Neural cell (in vitro differentiated cells): Measurements from ENCODE around the gene NHLH1. TPM values are rescaled to one million over a fixed set of nuclear protein-coding genes. Genes with fewer than 3 reads are reported as not detected.

Source experiments
- H2AFZ ChIP-seq: fragments of 200-600, 300-800 bp; sonication (generic), shearing (Covaris generic); 2 replicates; pipeline ENCODE4 v1.6.0; 2014; ENCODE audit warnings: low read depth, mild to moderate bottlenecking, antibody characterized with exemption, low read length, moderate library complexity
- H3F3A ChIP-seq: fragments of 200-600 bp; shearing (Covaris generic); 2 replicates; pipeline ENCODE4 v1.6.1; 2016; ENCODE audit warnings: mild to moderate bottlenecking, moderate library complexity, mixed read lengths, antibody characterized with exemption, low read length; ENCODE audit not compliant: insufficient read depth, poor library complexity, severe bottlenecking
- H3K27ac ChIP-seq: fragments of 200-600, 300-800 bp; sonication (generic), shearing (Covaris generic); 2 replicates; pipeline ENCODE4 v1.5.1; 2014; ENCODE audit warnings: mild to moderate bottlenecking, low read length, moderate library complexity
- H3K27me3 ChIP-seq: fragments of 300-800, 200-600 bp; sonication (generic), shearing (Covaris generic); 2 replicates; pipeline ENCODE4 v1.6.0; 2014; ENCODE audit warnings: mild to moderate bottlenecking, low read depth, low read length, moderate library complexity; ENCODE audit not compliant: insufficient read depth
- H3K36me3 ChIP-seq: fragments of 300-800, 200-600 bp; sonication (generic), shearing (Covaris generic); 2 replicates; pipeline ENCODE4 v1.5.1; 2014; ENCODE audit warnings: mild to moderate bottlenecking, antibody characterized with exemption, low read length, moderate library complexity; ENCODE audit not compliant: insufficient read depth
- H3K4me2 ChIP-seq: fragments of 300-800, 200-600 bp; sonication (generic), shearing (Covaris generic); 2 replicates; pipeline ENCODE4 v1.6.0; 2014; ENCODE audit warnings: mild to moderate bottlenecking, low read length
- H3K4me3 ChIP-seq: fragments of 300-800, 200-600 bp; sonication (generic), shearing (Covaris generic); 2 replicates; pipeline ENCODE4 v1.5.1; 2014; ENCODE audit warnings: mild to moderate bottlenecking, low read length, moderate library complexity
- H3K79me2 ChIP-seq: fragments of 200-600 bp; shearing (Covaris generic); replicated peaks from 2 replicates; pipeline ENCODE4 v1.6.0; 2014; ENCODE audit warnings: mild to moderate bottlenecking, low read length, moderate library complexity; ENCODE audit not compliant: insufficient read depth
- H3K9ac ChIP-seq: fragments of 300-800, 200-600 bp; sonication (generic), shearing (Covaris generic); 2 replicates; pipeline ENCODE4 v1.6.1; 2016; ENCODE audit warnings: mild to moderate bottlenecking, low read length, mixed read lengths
- H3K9me2 ChIP-seq: fragments of 200-600 bp; shearing (Covaris generic); 2 replicates; pipeline ENCODE4 v1.6.1; 2016; ENCODE audit warnings: mild to moderate bottlenecking, low read length, mixed read lengths; ENCODE audit not compliant: insufficient read depth
- H3K9me3 ChIP-seq: fragments of 200-600, 300-800 bp; sonication (generic), shearing (Covaris generic); 2 replicates; pipeline ENCODE4 v1.6.1; 2016; ENCODE audit warnings: mild to moderate bottlenecking, mixed run types, low read length, moderate library complexity, mixed read lengths
- H4K20me1 ChIP-seq: fragments of 200-600 bp; shearing (Covaris generic); 2 replicates; pipeline ENCODE4 v1.6.1; 2016; ENCODE audit warnings: mild to moderate bottlenecking, mixed run types; ENCODE audit not compliant: insufficient read depth
- EP300 ChIP-seq: fragments of 450-650 bp; conservative IDR thresholded peaks from 2 replicates; pipeline ENCODE4 v1.6.1; 2014; ENCODE audit warnings: antibody characterized with exemption, mild to moderate bottlenecking, moderate library complexity; ENCODE audit not compliant: poor library complexity, severe bottlenecking
- EZH2 ChIP-seq: fragments of 200-600, 300-800 bp; shearing (Covaris generic), sonication (generic); IDR thresholded peaks from 2 replicates; pipeline ENCODE4 v1.6.1; 2014; ENCODE audit warnings: antibody characterized with exemption, low read length, borderline replicate concordance, mild to moderate bottlenecking; ENCODE audit not compliant: insufficient read depth, poor library complexity, severe bottlenecking
- MXI1 ChIP-seq: fragments of 450-650 bp; conservative IDR thresholded peaks from 2 replicates; pipeline ENCODE4 v1.6.1; 2014; ENCODE audit warnings: antibody characterized with exemption, mild to moderate bottlenecking; ENCODE audit not compliant: poor library complexity, severe bottlenecking
- POLR2AphosphoS5 ChIP-seq: IDR thresholded peaks from 2 replicates; pipeline ENCODE4 v1.6.1; 2012
- RAD21 ChIP-seq: fragments of 450-650 bp; conservative IDR thresholded peaks from 2 replicates; pipeline ENCODE4 v1.6.1; 2014; ENCODE audit warnings: antibody characterized with exemption, mild to moderate bottlenecking, moderate library complexity
- SMC3 ChIP-seq: fragments of 450-650 bp; conservative IDR thresholded peaks from 2 replicates; pipeline ENCODE4 v1.6.1; 2014; ENCODE audit warnings: antibody characterized with exemption, mild to moderate bottlenecking, moderate library complexity; ENCODE audit not compliant: poor library complexity
- TAF1 ChIP-seq: IDR thresholded peaks from 2 replicates; pipeline ENCODE4 v1.6.1; 2012; ENCODE audit warnings: low read depth
- polyA plus RNA-seq: library from polyadenylated mRNA; depleted of rRNA; stranded (reverse); fragments of >200 nt; gene quantifications from 2 replicates; pipeline ENCODE4 v1.2.3, GENCODE V29; 2014
- TF ChIP-seq, protein P1 (sequence below): IDR thresholded peaks from 2 replicates; pipeline ENCODE4 v1.6.1; 2012; ENCODE audit warnings: borderline replicate concordance
- TF ChIP-seq, protein P2 (sequence below): fragments of 450-650 bp; IDR thresholded peaks from 2 replicates; pipeline ENCODE4 v1.5.1; 2014; ENCODE audit warnings: antibody characterized with exemption, mild to moderate bottlenecking, moderate library complexity; ENCODE audit not compliant: poor library complexity, severe bottlenecking

NHLH1 gene
- polyA plus RNA-seq, 1 donor from 2014 or later: 0.11 TPM

DNA sequence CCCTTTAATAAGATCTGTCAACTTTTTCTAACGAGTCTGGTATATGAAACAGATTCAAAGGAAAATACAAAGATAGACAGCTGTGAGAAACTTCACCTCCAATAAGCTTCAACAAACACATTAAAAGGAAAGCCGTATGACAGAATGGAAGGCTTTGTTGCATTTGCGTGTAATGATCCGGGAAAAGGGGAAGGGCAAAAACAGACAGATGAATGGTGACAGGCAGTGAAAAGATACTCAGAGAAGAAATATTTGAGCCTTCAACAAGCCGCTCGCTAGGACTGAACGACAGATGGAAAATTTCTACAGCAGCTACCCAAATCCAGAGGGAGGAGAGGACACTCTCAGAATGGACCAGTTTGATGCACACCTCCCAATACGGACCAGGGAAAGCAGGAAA is 38.7 kb upstream of the NHLH1 start:
- H3K79me2 ChIP-seq: peaks cover 2% of the 10 kb centered on the region
- no peaks in the 10 kb centered on the region for H3K9me3 ChIP-seq
- TF ChIP-seq POLR2AphosphoS5: no peak
- no peak for TF ChIP-seq TAF1
- TF ChIP-seq, protein P1, sequence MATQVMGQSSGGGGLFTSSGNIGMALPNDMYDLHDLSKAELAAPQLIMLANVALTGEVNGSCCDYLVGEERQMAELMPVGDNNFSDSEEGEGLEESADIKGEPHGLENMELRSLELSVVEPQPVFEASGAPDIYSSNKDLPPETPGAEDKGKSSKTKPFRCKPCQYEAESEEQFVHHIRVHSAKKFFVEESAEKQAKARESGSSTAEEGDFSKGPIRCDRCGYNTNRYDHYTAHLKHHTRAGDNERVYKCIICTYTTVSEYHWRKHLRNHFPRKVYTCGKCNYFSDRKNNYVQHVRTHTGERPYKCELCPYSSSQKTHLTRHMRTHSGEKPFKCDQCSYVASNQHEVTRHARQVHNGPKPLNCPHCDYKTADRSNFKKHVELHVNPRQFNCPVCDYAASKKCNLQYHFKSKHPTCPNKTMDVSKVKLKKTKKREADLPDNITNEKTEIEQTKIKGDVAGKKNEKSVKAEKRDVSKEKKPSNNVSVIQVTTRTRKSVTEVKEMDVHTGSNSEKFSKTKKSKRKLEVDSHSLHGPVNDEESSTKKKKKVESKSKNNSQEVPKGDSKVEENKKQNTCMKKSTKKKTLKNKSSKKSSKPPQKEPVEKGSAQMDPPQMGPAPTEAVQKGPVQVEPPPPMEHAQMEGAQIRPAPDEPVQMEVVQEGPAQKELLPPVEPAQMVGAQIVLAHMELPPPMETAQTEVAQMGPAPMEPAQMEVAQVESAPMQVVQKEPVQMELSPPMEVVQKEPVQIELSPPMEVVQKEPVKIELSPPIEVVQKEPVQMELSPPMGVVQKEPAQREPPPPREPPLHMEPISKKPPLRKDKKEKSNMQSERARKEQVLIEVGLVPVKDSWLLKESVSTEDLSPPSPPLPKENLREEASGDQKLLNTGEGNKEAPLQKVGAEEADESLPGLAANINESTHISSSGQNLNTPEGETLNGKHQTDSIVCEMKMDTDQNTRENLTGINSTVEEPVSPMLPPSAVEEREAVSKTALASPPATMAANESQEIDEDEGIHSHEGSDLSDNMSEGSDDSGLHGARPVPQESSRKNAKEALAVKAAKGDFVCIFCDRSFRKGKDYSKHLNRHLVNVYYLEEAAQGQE: no peak
- TF ChIP-seq EZH2: no peak
- no peak for TF ChIP-seq EP300
- TF ChIP-seq SMC3: no peak
- no peak for TF ChIP-seq RAD21
- no peak for TF ChIP-seq MXI1
- TF ChIP-seq, protein P2, sequence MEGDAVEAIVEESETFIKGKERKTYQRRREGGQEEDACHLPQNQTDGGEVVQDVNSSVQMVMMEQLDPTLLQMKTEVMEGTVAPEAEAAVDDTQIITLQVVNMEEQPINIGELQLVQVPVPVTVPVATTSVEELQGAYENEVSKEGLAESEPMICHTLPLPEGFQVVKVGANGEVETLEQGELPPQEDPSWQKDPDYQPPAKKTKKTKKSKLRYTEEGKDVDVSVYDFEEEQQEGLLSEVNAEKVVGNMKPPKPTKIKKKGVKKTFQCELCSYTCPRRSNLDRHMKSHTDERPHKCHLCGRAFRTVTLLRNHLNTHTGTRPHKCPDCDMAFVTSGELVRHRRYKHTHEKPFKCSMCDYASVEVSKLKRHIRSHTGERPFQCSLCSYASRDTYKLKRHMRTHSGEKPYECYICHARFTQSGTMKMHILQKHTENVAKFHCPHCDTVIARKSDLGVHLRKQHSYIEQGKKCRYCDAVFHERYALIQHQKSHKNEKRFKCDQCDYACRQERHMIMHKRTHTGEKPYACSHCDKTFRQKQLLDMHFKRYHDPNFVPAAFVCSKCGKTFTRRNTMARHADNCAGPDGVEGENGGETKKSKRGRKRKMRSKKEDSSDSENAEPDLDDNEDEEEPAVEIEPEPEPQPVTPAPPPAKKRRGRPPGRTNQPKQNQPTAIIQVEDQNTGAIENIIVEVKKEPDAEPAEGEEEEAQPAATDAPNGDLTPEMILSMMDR: no peak
- H3K9ac ChIP-seq: no peak overlapping the region
- no peaks in the 10 kb centered on the region for H3F3A ChIP-seq
- H3K36me3 ChIP-seq: peaks cover 20% of the 10 kb centered on the region
- no peak overlapping the region for H3K4me2 ChIP-seq
- H3K27me3 ChIP-seq: no peaks in the 10 kb centered on the region
- H4K20me1 ChIP-seq: no peaks in the 10 kb centered on the region
- H2AFZ ChIP-seq: no peak overlapping the region
- no peak overlapping the region for H3K4me3 ChIP-seq
- no peaks in the 10 kb centered on the region for H3K9me2 ChIP-seq
- H3K27ac ChIP-seq: no peak overlapping the region

DNA sequence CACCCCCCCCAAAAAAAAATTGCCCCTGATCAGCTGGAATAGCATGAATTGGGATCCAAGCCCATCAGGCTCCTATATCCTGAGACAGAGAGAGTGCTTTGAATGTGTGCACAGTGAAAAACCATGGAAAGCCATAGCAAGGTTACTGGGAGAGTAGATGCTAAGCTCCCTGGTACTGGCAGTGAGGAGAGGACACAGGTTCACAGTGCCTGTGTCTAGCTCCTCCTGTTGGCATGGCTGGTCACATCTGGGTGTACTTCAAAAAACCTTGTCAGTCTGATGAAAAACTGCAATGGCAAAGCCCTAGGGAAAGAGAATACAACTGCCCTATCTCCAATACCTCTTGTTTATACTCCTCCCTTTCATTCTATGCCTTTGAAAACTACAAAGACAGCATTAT is 36.8 kb upstream of the NHLH1 start:
- Histone ChIP-seq H3K4me3 (no peak overlapping the region), H3K27ac (no peak overlapping the region), H3K27me3 (no peaks in the 10 kb centered on the region), H3K9ac (no peak overlapping the region), H4K20me1 (no peaks in the 10 kb centered on the region), H3K36me3 (peaks cover 16% of the 10 kb centered on the region), H3K79me2 (peaks cover 2% of the 10 kb centered on the region), H2AFZ (no peak overlapping the region), H3F3A (no peaks in the 10 kb centered on the region), H3K9me2 (no peaks in the 10 kb centered on the region), H3K4me2 (no peak overlapping the region), H3K9me3 (no peaks in the 10 kb centered on the region)
- TF ChIP-seq SMC3: no peak
- no peak for TF ChIP-seq EZH2
- TF ChIP-seq MXI1: no peak
- TF ChIP-seq, protein P2: no peak
- no peak for TF ChIP-seq TAF1
- TF ChIP-seq, protein P1: no peak
- no peak for TF ChIP-seq POLR2AphosphoS5
- no peak for TF ChIP-seq EP300
- TF ChIP-seq RAD21: no peak
